ENCODE data around the gene MANSC1. TPM values are rescaled to one million over a fixed set of nuclear protein-coding genes. Genes with fewer than 3 reads are reported as not detected.

The MANSC1 gene
- total RNA-seq, 1 experiment from 2014 or later: 9.1 TPM

DNA sequence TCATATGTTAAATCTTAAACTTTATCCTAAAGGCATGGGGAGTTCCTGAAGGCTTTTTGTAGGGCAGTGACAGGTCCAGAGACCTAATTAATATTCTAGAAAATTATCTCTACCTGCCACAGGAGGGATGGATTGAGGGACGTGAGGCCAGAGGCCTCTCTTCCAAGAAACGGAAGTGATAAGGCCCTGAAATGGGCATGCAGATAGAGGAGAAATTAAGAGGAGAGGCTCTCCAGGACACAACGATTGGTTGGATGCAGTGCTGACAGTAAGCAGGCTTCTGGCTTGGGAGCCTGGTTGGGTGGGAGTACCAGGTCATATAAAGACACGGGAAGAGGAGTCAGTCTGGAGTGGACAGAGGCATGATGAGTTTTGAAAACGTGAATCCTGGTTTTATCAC, 3.8 kb upstream of the MANSC1 start:
- Histone ChIP-seq H3K27ac (ENCODE audit: insufficient read length, low read depth, low read length) (no peak overlapping the region), H4K8ac (replicated peaks; ENCODE audit: insufficient read length, low read depth, low read length) (no peak overlapping the region), H2BK5ac (ENCODE audit: insufficient read length, low read length) (no peak overlapping the region), H3K4me2 (ENCODE audit: insufficient read depth, insufficient read length, low read length) (no peak overlapping the region), H4K5ac (ENCODE audit: insufficient read length, low read depth, low read length) (no peak overlapping the region), H2BK120ac (ENCODE audit: low read depth, low read length, poor library complexity, severe bottlenecking) (no peak overlapping the region), H2AK5ac (ENCODE audit: insufficient read length, low read length) (no peak overlapping the region), H3K4me1 (ENCODE audit: insufficient read depth, low read length) (no peaks in the 10 kb centered on the region), H2AFZ (ENCODE audit: low read length) (no peak overlapping the region), H4K20me1 (ENCODE audit: control insufficient read depth, insufficient read depth, insufficient read length) (no peaks in the 10 kb centered on the region), H3K23me2 (ENCODE audit: insufficient read length, low read depth, low read length, poor library complexity, severe bottlenecking) (peaks cover 10% of the 10 kb centered on the region), H3K9me3 (ENCODE audit: control insufficient read depth, low read depth, low read length) (no peaks in the 10 kb centered on the region), H3K27me3 (ENCODE audit: insufficient read depth, low read length) (no peaks in the 10 kb centered on the region), H2BK12ac (ENCODE audit: insufficient read length, low read depth, low read length) (no peak overlapping the region), H3K14ac (ENCODE audit: insufficient read depth, low read length) (no peak overlapping the region), H3K4ac (ENCODE audit: low read depth, low read length) (no peak overlapping the region), H3K79me2 (ENCODE audit: insufficient read depth, low read length) (0 out of 2 replicates have a peak, but pooled peaks cover under 1% of the 10 kb centered on the region), H3T11ph (ENCODE audit: low read length) (no peak overlapping the region), H3K9ac (ENCODE audit: extremely low read depth, insufficient read length, low read length) (no peak overlapping the region), H3K56ac (ENCODE audit: insufficient read length, low read depth, low read length) (no peak overlapping the region), H3K79me1 (ENCODE audit: insufficient read depth, low read depth, low read length, poor library complexity, severe bottlenecking) (no peaks in the 10 kb centered on the region), H4K91ac (ENCODE audit: insufficient read length, low read depth, low read length) (no peak overlapping the region), H2BK20ac (ENCODE audit: low read depth, low read length, poor library complexity, severe bottlenecking) (no peak overlapping the region), H2BK15ac (ENCODE audit: low read depth, low read length) (no peak overlapping the region), H3K18ac (ENCODE audit: insufficient read length, low read depth, low read length) (no peak overlapping the region), H3K23ac (ENCODE audit: insufficient read length, low read depth, low read length) (no peak overlapping the region)
- Mint-ChIP-seq H3K4me1 (peaks cover 40 to 50% of the 10 kb centered on the region in 2 experiments), H3K4me3 (no peak overlapping the region), H3K27me3 (ENCODE audit: low read depth) (no peaks in the 10 kb centered on the region), H3K36me3 (ENCODE audit: insufficient read depth in 1 of 3, low read depth in 3 of 3) (no peaks in the 10 kb centered on the region; a peak in 1 of 7 replicates), H3K9me3 (no peaks in the 10 kb centered on the region; a peak in 1 of 5 replicates), H3K27ac (peak overlapping the region; percentile 15 to 54 (median 43); a peak in 5 of 7 replicates)
- no peak for DNase-seq
- no CpG with 5 or more reads among the region's 5 CpGs for WGBS (ENCODE audit: extremely low coverage, insufficient read length, low lambda C conversion rate)
- TF ChIP-seq, protein P1, sequence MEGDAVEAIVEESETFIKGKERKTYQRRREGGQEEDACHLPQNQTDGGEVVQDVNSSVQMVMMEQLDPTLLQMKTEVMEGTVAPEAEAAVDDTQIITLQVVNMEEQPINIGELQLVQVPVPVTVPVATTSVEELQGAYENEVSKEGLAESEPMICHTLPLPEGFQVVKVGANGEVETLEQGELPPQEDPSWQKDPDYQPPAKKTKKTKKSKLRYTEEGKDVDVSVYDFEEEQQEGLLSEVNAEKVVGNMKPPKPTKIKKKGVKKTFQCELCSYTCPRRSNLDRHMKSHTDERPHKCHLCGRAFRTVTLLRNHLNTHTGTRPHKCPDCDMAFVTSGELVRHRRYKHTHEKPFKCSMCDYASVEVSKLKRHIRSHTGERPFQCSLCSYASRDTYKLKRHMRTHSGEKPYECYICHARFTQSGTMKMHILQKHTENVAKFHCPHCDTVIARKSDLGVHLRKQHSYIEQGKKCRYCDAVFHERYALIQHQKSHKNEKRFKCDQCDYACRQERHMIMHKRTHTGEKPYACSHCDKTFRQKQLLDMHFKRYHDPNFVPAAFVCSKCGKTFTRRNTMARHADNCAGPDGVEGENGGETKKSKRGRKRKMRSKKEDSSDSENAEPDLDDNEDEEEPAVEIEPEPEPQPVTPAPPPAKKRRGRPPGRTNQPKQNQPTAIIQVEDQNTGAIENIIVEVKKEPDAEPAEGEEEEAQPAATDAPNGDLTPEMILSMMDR (conservative IDR thresholded peaks at IDR 0.05): no peak
